Renal pelvis (tissue), 4 donors: ENCODE measurements around the gene PDZK1IP1. TPM values are rescaled to one million over a fixed set of nuclear protein-coding genes. Genes with fewer than 3 reads are reported as not detected.
"Not testable (repeated sequence)": the region's sequence is repeated elsewhere in the genome, so short reads cannot be mapped to it uniquely, and the experiment has no call there.

Source experiments
- DNase-seq: peaks from one replicate; pipeline ENCODE4 v3.0.0-alpha.2; 2013
- polyA plus RNA-seq, 3 donors: library from polyadenylated mRNA; unstranded; fragments of 120-200 nt; gene quantifications; one replicate each; pipeline ENCODE4 v1.2.1, GENCODE V29; 2013; ENCODE audit not compliant: insufficient read length in 3 of 3

Gene PDZK1IP1
- polyA plus RNA-seq, 3 donors: 43.4 to 53.1 (median 52.3) TPM

DNA sequence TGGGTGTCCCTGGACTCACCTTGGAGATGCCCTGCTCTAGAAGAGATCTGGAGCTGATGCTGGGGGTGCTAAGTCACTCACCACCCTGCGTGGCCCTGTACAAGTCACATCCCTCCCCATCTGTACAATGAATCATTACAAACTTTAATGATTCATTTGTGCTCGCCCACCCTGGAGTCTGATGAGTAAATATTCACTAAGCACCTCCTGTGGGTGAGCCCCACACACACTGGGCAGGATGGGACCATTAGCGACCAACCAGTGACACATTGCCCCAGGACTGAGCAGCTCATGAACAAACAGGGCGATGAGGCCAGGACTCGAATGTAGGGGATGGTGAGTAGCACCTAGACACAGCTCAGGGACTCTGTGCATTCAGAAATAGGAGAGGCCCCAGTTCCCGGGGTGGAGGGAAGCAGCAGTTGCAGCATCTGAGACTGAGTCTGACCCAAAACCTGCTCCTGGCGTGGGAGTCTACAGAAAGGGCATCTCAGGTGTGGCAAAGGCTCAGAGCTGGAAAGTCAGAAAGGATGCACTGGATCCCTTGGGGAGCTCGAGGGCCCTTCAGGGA is 18.1 kb upstream of the PDZK1IP1 start:
- DNase-seq: no peak

DNA sequence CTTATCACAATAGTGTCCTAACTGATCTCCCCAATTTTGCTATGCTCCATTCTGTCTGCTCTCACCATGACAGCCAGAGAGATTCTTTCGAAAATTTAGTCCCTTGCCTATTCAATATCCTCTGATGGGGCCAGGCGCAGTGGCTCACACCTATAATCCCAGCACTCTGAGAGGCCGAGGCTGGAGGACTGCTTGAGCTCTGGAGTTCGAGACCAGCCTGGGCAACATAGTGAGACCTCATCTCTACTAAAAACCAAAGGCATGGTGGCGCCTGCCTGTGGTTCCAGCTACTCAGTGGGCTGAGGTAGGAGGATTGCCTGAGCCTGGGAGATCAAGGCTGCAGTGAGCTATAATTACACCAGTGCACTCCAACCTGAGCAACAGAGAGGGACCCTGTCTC is 16.1 kb upstream of the PDZK1IP1 start:
- DNase-seq: no peak

DNA sequence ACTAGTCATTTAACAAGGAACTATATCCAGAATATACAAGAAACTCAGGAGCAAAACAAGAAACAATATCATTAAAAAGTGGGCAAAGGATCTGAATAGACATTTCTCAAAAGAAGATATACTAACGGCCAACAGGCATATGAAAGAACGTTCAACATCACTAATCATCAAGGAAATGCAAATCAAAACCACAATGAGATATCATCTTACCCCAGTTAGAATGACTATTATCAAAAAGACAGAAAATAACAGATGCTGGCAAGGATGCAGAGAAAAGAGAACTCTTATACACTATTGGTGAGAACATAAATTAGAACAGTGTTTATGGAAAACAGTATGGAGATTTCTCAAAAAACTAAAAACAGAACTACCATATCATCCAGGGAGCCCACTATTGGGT is 13.7 kb upstream of the PDZK1IP1 start:
- DNase-seq: not testable (repeated sequence)

DNA sequence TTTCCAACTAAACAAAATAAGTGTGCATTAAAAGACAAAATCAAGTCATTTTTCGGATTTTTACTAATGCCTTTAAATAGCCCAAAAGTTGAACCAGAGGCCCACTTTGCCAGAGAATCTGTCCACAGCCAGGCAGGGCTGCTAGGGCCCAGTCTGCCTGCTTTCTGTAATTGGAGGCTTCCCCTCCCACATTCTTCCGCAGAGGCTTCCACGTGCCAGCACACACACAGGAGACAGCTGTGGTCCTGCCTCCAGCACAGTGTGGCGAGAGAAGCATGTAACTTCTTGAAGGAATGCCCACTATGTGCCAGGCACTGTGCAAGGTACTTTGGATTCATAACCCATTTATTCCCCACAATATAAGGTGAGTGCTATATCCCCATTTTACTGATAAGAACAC is 11.3 kb upstream of the PDZK1IP1 start:
- DNase-seq: no peak

DNA sequence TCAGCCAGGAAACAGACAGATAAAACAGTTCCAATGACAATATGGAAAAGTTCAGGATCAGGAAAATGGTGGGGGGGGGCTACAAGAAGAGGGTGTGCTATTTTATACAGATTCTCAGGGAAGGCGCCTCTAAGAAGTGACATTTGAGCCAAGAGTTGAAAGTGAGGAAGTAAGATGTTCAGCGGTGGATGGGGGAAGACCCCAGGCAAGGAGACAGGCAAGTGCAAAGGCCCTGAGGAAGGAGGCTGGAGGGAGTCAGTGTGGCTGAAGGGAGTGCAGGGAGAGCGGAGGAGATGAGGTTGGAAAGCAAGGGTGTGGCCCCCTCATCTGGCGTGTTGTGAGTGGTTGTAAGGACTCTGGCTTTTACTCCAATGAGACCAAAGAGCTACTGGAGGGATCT is 8.4 kb upstream of the PDZK1IP1 start:
- no peak for DNase-seq

DNA sequence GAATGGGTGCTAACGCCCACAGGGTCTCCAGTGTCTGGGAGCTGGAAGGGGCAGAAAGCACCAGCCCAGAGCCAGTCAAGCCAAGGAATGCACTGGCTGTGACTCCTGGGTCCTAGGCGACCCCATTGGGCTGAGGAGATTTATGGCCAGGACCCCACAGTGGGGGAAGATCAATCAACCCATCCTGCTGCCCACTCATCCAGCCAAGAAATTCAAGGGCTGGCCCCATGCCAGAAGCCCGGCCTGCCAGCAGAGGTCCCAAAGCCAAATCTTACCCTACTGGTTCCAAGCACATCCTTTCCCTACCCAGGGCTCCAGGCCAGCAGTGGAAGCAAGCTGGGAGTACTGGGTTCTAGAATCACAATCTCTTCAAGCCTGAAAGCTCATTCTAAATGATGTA is 6.8 kb upstream of the PDZK1IP1 start:
- no peak for DNase-seq

DNA sequence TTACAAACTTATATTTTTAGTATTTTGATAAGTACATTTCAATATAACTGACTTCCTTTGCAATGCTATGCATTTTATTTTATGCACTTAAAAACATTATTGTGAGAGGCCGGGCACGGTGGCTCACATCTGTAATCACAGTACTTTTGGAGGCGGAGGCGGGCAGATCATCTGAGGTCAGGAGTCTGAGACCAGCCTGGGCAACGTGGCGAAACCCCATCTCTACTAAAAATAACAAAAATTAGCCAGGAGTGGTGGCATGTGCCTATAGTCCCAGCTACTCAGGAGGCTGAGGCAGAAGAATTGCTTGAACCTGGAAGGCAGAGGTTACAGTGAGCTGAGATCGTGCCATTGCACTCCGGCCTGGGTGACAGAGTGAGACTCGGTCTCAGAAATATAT is 6.1 kb upstream of the PDZK1IP1 start:
- not testable (repeated sequence) for DNase-seq

DNA sequence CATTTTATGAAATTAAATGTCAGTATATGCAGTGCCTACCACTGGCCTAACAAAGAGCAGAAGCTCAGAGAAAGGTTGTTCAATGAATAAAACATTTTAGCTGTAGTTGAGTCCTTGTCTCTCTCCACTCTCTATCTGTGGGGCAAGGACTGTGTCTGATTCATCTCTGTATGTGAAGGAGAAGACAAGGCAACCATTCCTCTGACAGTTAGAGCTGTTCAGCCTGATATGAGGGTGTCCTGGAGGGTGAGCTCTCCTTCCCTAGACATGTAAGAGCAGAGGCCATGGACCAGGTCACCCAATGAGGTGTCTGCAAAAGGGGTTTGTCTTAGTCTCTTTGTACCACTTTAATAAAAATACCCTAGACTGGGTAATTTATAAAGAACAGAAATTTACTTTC is 4.5 kb upstream of the PDZK1IP1 start:
- no peak for DNase-seq

DNA sequence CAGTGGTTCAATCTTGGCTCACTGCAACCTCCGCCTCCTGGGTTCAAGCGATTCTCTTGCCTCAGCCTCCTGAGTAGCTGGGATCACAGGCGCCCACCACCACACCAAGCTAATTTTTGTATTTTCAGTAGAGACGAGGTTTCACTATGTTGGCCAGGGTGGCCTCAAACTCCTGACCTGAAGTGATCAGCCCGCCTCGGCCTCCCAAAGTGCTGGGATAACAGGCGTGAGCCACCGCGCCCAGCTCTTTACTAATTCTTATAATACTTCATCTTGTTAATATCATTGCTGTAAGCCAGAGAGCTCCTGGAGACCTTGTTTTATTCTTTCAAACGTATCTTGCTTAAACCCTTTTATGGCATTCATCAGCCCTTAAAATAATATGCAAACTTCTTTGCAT is 3.7 kb upstream of the PDZK1IP1 start:
- DNase-seq: not testable (repeated sequence)

DNA sequence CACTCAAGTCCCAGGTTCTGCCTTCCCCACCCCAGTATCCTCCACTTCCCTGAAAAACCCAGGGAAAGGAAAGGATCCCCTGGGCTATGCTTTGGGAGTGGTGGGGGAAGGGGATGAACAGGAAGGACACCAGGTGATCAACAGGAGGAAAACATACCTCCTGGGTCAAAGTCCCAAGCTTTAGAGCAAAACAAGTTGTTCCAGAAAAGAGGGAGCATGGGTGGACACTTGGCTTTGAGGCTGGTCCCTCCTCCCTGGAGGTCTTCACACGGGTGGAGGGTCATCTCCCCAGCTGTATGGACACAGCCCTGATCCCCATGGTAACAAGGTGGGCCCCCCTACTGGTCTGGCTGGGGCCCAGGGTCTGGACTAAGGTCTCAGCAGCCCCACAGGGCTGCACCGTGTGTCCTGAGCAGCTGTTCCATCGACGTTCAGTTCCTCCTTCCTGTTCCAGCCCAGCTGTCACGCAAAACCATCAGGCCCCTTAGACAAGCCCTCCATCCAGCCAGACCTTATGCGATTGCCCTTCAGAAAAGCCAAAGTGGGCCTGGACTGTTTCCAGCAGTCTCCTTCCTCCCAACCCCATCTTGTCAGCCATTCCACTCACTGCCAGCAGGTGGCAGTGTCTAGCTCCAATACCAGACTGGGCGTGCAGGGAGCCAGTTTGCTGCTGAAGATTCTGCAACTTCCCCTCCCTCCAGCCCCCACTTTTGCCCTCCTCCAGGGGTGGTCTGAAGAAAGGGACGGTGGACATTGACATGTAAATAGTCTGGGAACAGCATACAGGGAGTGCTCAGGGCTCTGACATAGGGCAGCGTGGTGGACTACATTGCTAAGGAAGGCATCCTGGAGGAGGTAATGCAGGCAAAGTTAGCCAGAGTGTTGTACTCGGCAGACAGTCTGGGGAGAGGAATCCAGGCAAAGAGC is 2.9 kb upstream of the PDZK1IP1 start:
- peak; percentile 70 for DNase-seq

DNA sequence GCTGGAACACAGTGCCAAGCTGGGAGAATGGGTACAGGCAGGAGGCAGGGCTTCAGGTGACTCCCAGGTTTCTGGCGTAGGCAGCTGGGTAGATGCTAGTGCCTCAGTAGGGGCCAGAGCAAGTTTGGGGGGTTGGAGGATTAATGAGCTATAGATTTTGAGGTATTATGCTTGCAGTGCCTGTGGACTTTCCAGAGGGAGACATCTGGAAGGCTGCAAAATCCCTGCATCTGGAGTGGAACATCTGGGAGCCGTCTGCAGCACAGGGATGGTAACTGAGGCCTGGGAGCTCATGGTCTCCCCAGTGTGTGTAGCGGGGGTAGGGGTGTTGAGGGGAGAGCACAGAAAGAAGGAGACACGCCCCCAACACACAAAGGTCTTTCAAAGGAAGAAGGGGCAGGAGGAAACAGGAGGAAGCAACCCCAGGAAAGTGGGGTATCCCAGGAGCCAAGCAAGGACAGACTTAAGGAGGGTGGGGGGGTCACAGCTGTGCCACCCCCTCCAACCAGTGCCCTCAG is 2.2 kb upstream of the PDZK1IP1 start:
- no peak for DNase-seq

DNA sequence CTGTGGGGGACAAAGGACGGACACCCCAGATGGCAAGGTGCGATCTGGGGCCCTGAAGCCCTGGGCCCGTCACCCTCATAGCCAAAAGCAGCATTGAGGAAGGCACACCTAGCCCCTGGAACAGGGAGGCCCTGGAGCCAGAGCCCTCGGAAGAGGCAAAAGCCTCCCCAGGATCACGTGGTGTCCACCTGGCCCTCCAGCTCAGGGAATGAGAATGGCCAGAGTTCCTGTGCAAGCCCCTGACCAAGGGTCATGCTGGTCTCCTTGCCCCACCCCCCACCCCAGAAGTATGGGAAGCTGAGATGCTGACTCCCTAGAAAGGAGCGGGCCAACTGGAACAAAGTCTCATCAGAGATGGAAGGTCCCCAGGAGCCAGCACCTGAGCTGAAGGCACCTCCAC is 1.0 kb upstream of the PDZK1IP1 start:
- no peak for DNase-seq

DNA sequence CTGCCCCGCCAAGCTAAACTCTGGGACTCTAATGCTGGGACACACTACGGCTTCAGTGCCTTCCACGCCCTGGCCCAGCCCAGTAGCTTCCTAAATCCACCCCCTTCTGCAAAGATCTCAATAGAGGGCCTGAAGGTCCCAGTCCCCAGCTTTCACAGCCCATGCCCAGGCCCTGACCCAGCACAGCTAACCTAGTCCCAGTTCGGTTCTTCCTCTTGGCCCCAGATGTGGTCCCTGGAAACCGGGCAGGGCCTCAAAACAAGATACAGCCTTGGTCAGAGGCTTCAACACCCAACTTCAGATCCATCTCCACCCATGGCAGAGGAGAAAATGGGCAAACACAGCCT is 646 bp upstream of the PDZK1IP1 start:
- no peak for DNase-seq

DNA sequence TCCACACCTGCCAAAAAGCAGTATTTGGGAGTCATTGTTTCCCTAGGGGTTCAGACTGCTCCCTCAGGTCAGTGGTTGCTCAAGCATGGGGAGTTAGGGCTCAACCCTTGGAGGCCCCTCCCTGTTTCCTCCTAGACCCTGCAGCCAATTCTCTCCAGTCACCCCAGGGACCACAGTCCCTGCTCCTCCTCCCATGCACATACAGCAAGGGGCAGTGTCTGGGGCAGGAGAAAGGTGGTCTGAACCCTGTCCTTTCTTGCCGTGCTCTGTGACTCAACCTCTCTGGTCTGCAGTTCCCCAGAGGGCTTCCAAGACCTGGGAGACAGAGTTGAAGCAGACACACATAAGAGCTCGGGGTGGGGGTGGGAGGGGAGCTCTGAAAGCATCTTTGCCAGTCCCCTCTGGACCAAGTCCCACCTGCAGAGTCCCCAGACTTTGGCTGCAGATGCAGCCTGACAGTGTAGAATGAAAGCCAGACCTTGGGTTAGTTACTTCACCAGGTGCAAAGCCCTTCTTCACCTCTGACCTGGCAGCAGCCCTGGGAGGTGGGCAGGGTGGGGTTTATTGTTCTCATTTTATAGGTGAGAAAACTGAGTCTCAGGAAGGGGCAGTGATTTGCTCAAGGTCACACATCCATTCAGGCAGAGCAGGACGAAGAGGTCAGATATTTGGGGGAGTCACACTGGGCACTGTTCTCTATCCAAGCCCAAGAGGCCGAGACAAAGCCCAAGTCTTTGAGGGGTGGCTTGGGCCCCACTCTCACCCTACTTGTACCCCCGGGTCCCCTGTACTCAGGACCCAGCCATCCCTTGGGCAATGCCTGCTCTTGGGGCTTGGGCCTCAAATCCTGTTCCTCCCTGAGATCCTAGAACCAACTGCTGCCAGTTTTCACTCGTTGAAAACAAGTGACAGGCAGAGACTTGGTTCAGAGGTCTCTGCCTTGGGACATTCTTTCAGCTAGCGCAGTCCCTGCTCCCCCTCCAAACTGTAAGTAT is 748 bp downstream of the PDZK1IP1 start:
- no peak for DNase-seq

DNA sequence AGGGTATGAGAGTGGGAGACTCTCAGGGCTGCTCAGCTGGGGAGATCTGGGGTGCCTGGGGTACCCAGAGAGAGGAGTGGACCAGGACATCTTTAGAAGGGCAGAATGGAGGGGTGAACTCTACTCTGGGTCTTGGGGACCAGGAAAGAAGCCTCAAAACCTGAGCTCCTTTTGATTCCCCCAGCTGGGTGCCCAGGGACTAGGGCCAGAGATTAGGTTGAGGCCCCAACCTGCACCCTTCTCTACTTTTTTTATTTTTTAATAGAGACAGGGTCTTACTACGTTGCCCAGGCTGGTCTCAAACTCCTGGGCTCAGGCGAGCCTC is 1.9 kb downstream of the PDZK1IP1 start:
- no peak for DNase-seq

DNA sequence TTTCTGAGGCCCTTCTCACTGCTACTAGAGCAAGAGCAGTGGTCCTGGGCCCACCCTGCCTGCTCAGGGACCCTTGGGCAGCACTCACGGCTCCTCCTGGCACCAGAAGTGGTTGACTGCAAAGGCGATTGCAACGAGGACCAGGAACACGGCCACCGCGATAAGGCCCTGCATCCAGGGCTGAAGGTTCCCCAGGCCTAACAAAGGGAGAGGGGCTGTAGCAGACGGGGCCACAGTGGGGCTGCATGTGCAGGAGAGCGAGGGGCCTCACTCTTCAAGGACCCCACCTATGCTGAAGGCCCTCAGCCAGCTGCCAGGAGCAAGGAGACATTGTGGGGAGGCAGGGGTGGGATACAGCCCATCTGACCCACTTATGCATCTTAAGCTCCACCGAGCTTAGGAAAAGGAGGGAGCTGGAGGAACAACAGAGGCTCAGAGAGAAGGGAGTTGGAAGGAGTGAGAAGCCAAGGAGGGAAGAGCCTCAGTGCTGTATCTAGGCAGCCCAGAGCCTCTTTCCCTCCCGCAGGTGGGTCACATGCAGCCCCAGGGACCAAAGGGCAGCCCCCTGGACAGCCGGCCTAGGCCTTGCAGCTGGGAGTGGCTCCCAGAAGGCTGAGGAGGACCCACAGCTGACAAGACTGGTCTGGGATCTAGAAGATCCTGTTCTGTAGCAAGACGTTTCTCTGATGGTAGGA is 2.5 kb downstream of the PDZK1IP1 start:
- DNase-seq: no peak

DNA sequence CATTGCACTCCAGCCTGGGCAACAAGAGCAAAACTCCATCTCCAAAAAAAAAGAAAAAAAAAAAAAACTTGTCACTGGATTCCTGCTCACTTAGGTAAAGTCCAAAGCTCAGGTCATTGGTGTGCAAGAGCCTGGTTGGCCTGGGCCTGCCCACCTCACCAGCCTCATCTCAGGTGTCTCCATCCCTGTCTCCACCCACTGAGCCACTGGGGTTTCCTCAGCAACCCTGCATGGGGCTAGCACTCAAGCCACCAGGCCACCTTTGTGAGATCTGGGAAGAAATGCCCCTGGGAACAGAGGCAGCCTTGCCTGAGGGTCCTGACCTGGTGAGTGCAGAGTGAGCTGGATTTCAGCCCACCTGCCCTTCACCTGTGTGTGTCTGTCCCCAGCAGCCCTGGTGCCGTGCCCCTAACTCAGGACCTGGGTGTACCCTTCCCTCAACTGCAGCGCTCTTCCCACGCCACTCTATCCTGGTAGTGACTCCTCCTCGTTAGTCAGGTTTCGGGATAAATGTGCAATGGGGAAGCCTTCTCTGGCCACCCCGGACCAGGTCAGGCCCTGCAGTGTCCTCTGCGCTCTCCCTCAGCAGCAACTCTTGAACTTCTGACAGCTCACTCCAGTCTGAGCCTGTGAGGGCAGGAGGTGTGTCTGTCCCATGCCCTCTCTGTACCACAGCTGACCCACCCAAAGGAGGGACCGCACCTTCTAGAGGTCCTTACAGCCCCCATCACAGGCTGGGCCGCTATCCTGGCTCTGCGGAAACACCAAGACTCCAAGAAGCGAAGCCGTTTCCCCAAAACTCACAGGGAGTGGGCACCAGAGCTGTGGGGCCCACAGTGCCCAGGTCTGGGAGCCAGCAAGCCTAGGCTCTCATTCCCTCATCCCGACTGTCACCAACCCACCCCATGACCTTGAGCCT is 3.3 kb downstream of the PDZK1IP1 start:
- no peak for DNase-seq

DNA sequence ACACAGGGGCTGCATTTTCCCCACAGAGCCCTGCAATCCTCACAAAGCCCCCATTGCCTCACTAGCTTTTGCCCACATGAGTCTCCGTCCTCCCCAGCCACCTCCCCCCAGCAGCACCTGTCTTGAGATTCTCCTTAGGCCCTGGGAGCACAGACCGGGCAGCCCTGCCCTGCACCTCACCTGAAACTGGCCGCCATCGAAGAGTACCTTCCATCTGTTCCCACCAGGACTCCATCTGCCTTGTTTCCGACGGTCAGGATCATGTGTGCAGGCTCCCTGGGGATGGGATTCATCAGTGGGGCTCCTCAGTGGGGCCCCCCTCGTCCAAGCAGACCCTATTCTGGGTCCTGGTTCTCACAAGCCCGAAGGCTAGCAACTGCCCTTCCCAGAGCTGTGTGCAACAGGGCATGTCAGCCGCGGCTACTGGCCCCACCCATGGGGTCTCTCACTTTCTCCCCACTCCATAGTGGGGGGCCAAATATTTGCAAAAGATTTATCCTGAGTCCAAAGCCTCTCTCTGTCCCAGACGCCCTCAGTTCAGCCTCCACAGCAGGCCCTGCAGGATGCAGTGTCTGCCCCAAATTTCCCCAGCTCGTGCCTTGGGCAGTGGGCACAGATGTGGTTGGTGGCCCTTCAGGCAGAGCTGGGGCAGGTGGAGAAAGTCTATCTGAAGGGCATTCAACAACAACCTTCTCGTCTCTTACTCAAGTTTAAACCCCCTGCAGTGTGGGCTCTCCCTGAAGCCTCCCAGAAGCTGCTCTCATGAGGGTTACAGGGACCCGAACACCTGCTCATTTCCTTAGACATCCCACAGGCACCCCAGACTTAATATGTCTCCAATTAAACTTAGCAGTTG is 4.8 kb downstream of the PDZK1IP1 start:
- DNase-seq: no peak

DNA sequence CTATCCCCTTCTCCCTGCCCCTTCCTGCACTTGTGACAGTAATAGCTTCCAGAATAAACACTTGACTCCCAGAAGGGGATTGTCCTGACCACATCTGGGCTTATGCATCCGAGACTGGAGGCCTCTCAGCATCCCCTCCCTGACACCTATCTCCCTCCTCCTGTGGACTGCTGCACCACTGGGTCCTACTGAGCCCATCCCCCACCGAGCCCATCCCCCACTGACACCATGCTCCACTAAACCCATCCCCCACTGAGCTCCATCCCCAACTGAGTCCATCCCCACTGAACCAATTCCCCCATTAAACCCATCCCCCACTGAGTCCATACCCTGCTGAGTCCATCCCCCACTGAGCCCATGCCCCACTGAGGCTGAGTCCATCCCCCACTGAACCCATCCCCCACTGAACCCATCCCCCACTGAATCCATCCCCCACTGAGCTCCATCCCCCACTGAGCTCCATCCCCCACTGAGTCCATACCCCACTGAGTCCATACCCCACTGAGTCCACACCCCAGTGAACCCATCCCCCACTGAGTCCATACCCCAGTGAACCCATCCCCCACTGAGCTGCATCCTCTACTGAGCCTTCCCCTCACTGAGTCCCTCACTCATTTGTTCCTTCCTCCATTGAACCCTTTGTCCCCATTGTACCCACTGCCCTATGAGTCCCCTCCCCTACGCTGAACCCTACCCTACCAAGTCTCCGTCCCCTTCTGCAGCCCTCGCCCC is 5.6 kb downstream of the PDZK1IP1 start:
- no peak for DNase-seq
